IMR-90 (cell line): ENCODE measurements around the gene MYBPH. TPM values are rescaled to one million over a fixed set of nuclear protein-coding genes. Genes with fewer than 3 reads are reported as not detected.

ENCODE experiments used
- ATAC-seq: fragments of 200-7000 bp; cut with Tn5 transposase; 2 replicates; pipeline ENCODE4 v1.9.1; 2020; ENCODE audit warnings: low read depth, mild to moderate bottlenecking, moderate library complexity
- BruUV-seq: library from RNA; stranded (reverse); fragments of 400-500 nt; replicated peaks from 2 replicates; lab custom pipeline; 2021; lab: Mats Ljungman, UMichigan
- CTCF ChIA-PET: fragments of 300-600 bp; formaldehyde crosslinking; extraction: SDS; loops from one replicate; lab custom pipeline; 2021; ENCODE audit warnings: antibody characterized with exemption; lab: Yijun Ruan, JAX
- POLR2A ChIA-PET: fragments of 300-600 bp; sonication (Branson Sonifier 250); formaldehyde crosslinking; loops from one replicate; lab custom pipeline; 2022; ENCODE audit warnings: antibody characterized with exemption; ENCODE audit not compliant: unreplicated experiment; lab: Charles Lee
- DNase-seq: peaks from one replicate; pipeline ENCODE4 v3.0.0; 2013
- H2AFZ ChIP-seq: replicated peaks from 2 replicates; pipeline ENCODE3; 2013; ENCODE audit warnings: low read length, mild to moderate bottlenecking; ENCODE audit not compliant: poor library complexity
- H2AK5ac ChIP-seq: 2 replicates; pipeline ENCODE4 v1.6.1; 2013; ENCODE audit warnings: low read depth, low read length, inconsistent platforms
- H2AK9ac ChIP-seq: replicated peaks from 2 replicates; pipeline ENCODE3; 2013; ENCODE audit warnings: mild to moderate bottlenecking, low read depth, low read length, moderate library complexity; ENCODE audit not compliant: poor library complexity
- H2BK120ac ChIP-seq: 2 replicates; pipeline ENCODE4 v1.6.1; 2013; ENCODE audit warnings: low read depth, low read length, inconsistent platforms
- H2BK15ac ChIP-seq: 3 replicates; pipeline ENCODE4 v1.6.1; 2013; ENCODE audit warnings: low read depth, low read length, inconsistent platforms
- H2BK20ac ChIP-seq: 2 replicates; pipeline ENCODE4 v1.6.1; 2013; ENCODE audit warnings: low read depth, mild to moderate bottlenecking, inconsistent platforms, low read length, moderate library complexity
- H2BK5ac ChIP-seq: 2 replicates; pipeline ENCODE4 v1.6.1; 2013; ENCODE audit warnings: mild to moderate bottlenecking, low read depth, low read length, inconsistent platforms; ENCODE audit not compliant: poor library complexity, severe bottlenecking
- H3K14ac ChIP-seq: replicated peaks from 2 replicates; pipeline ENCODE4 v1.6.1; 2013; ENCODE audit warnings: low read depth, low read length, inconsistent platforms
- H3K18ac ChIP-seq: 2 replicates; pipeline ENCODE4 v1.6.1; 2013; ENCODE audit warnings: low read depth, low read length, control low read depth
- H3K23ac ChIP-seq: 2 replicates; pipeline ENCODE4 v1.6.1; 2013; ENCODE audit warnings: low read depth, low read length, inconsistent platforms
- H3K27ac ChIP-seq: 2 replicates; pipeline ENCODE4 v1.5.1; 2013; ENCODE audit warnings: mild to moderate bottlenecking, control low read depth, low read length; ENCODE audit not compliant: insufficient read depth
- H3K27me3 ChIP-seq: 2 replicates; pipeline ENCODE4 v1.6.1; 2013; ENCODE audit warnings: low read length; ENCODE audit not compliant: control insufficient read depth, insufficient read depth
- H3K36me3 ChIP-seq: 2 replicates; pipeline ENCODE4 v1.6.1; 2013; ENCODE audit warnings: low read length, mixed read lengths; ENCODE audit not compliant: control insufficient read depth, insufficient read depth
- H3K4ac ChIP-seq: 2 replicates; pipeline ENCODE4 v1.6.1; 2013; ENCODE audit warnings: low read depth, low read length, inconsistent platforms
- H3K4me1 ChIP-seq: 2 replicates; pipeline ENCODE4 v1.6.1; 2013; ENCODE audit warnings: low read length, mixed read lengths; ENCODE audit not compliant: control insufficient read depth, insufficient read depth
- H3K4me2 ChIP-seq: 2 replicates; pipeline ENCODE4 v1.6.1; 2013; ENCODE audit warnings: low read depth, mild to moderate bottlenecking, control low read depth, low read length, moderate library complexity
- H3K4me3 ChIP-seq: 2 replicates; pipeline ENCODE4 v1.5.1; 2013; ENCODE audit warnings: low read depth, mild to moderate bottlenecking, control low read depth, low read length, moderate library complexity; ENCODE audit not compliant: insufficient read depth
- H3K56ac ChIP-seq: 2 replicates; pipeline ENCODE4 v1.6.1; 2013; ENCODE audit warnings: low read length, inconsistent platforms; ENCODE audit not compliant: insufficient read depth; ENCODE audit errors: extremely low read depth
- H3K79me1 ChIP-seq, 2 experiments: 2 replicates each; pipeline ENCODE4 v1.6.1; 2013; ENCODE audit warnings: low read length in 2 of 2, inconsistent platforms in 1 of 2, low read depth in 1 of 2
- H3K9ac ChIP-seq: 2 replicates; pipeline ENCODE4 v1.6.1; 2013; ENCODE audit warnings: low read depth, low read length, control low read depth
- H3K9me1 ChIP-seq: 2 replicates; pipeline ENCODE4 v1.6.1; 2013; ENCODE audit warnings: low read length, inconsistent platforms; ENCODE audit not compliant: insufficient read depth
- H3K9me3 ChIP-seq: 2 replicates; pipeline ENCODE4 v1.6.1; 2013; ENCODE audit warnings: low read length; ENCODE audit not compliant: control insufficient read depth, insufficient read depth
- H4K20me1 ChIP-seq: 2 replicates; pipeline ENCODE4 v1.6.1; 2013; ENCODE audit warnings: low read length, inconsistent platforms; ENCODE audit not compliant: insufficient read depth
- H4K5ac ChIP-seq: 2 replicates; pipeline ENCODE4 v1.6.1; 2013; ENCODE audit warnings: mild to moderate bottlenecking, low read depth, low read length, control low read depth
- H4K8ac ChIP-seq, 2 experiments: 2 replicates each; pipeline ENCODE4 v1.6.1; 2013; ENCODE audit warnings: low read depth in 2 of 2, low read length in 2 of 2, control low read depth in 1 of 2, inconsistent platforms in 1 of 2
- H4K91ac ChIP-seq: 2 replicates; pipeline ENCODE4 v1.6.1; 2013; ENCODE audit warnings: low read depth, low read length, inconsistent platforms; ENCODE audit not compliant: insufficient read depth
- BHLHE40 ChIP-seq: fragments of 150-350 bp; IDR thresholded peaks from 2 replicates; pipeline ENCODE4 v1.6.1; 2016; ENCODE audit warnings: mild to moderate bottlenecking, low read depth, low read length
- CEBPB ChIP-seq: IDR thresholded peaks from 2 replicates; pipeline ENCODE4 v1.6.1; 2012; ENCODE audit warnings: low read depth, low read length, improper control_type of control experiment
- CHD1 ChIP-seq: IDR thresholded peaks from 2 replicates; pipeline ENCODE4 v1.6.1; 2012; ENCODE audit warnings: low read depth, low read length, improper control_type of control experiment
- CTCF ChIP-seq: conservative IDR thresholded peaks from 2 replicates; pipeline ENCODE4 v1.5.1; 2012; ENCODE audit warnings: mild to moderate bottlenecking, low read depth, low read length, improper control_type of control experiment
- FOS ChIP-seq: fragments of 150-350 bp; IDR thresholded peaks from 2 replicates; pipeline ENCODE4 v1.6.1; 2016; ENCODE audit warnings: low read depth, low read length
- MAFK ChIP-seq: IDR thresholded peaks from 2 replicates; pipeline ENCODE4 v1.6.1; 2012; ENCODE audit warnings: low read depth, low read length, improper control_type of control experiment
- MAZ ChIP-seq: IDR thresholded peaks from 2 replicates; pipeline ENCODE4 v1.6.1; 2012; ENCODE audit warnings: low read depth, mild to moderate bottlenecking, low read length, improper control_type of control experiment, moderate library complexity, borderline replicate concordance
- MXI1 ChIP-seq: IDR thresholded peaks from 2 replicates; pipeline ENCODE4 v1.6.1; 2012; ENCODE audit warnings: low read depth, mild to moderate bottlenecking, low read length, moderate library complexity, borderline replicate concordance
- NFE2L2 ChIP-seq: fragments of 150-350 bp; IDR thresholded peaks from 2 replicates; pipeline ENCODE4 v1.6.1; 2016; ENCODE audit warnings: low read depth, mild to moderate bottlenecking, low read length
- POLR2A ChIP-seq: IDR thresholded peaks from 2 replicates; pipeline ENCODE4 v1.6.1; 2012; ENCODE audit warnings: mild to moderate bottlenecking, low read depth, low read length
- RAD21 ChIP-seq: IDR thresholded peaks from 2 replicates; pipeline ENCODE4 v1.6.1; 2012; ENCODE audit warnings: low read length, improper control_type of control experiment
- RCOR1 ChIP-seq: IDR thresholded peaks from 2 replicates; pipeline ENCODE4 v1.6.1; 2012; ENCODE audit warnings: mild to moderate bottlenecking, low read length, improper control_type of control experiment; ENCODE audit not compliant: insufficient replicate concordance
- RFX5 ChIP-seq: IDR thresholded peaks from 2 replicates; pipeline ENCODE4 v1.8.0; 2012; ENCODE audit warnings: low read depth, mild to moderate bottlenecking, low read length, moderate library complexity
- SMC3 ChIP-seq: fragments of 150-350 bp; IDR thresholded peaks from 2 replicates; pipeline ENCODE4 v1.6.1; 2016; ENCODE audit warnings: low read depth, mild to moderate bottlenecking, antibody characterized with exemption, low read length, moderate library complexity
- WGBS, 2 experiments: methylation state at CpG; one replicate each; pipeline versions ENCODE4 v1.1.5 to v1.1.7; 2013; ENCODE audit warnings: missing lambda C conversion rate in 2 of 2; ENCODE audit not compliant: insufficient read length in 1 of 2; ENCODE audit errors: extremely low coverage in 2 of 2; 5-methylcytosine and 5-hydroxymethylcytosine counted together
- dilution Hi-C: fragments of 300-500 bp; cut with HindIII; formaldehyde crosslinking; loops from one replicate; pipeline ENCODE4 v1.14.3; 2018; ENCODE audit warnings: low sequenced_read_pairs; ENCODE audit not compliant: unreplicated experiment
- in situ Hi-C: fragments of 300-500 bp; cut with MboI; formaldehyde crosslinking; loops from 3 replicates; pipeline ENCODE4 v1.14.3; 2019; ENCODE audit warnings: low sequenced_read_pairs, inconsistent platforms, mixed read lengths
- intact Hi-C: fragments of 100-400 bp; cut with micrococcal nuclease; formaldehyde crosslinking; loops from 2 replicates; pipeline ENCODE4 v1.10.0; 2022
- polyA plus RNA-seq, 3 experiments: library from polyadenylated mRNA; depleted of rRNA; stranded (reverse); fragments of >200 nt; gene quantifications; 2 replicates each; pipeline ENCODE4 v1.2.3, GENCODE V29; 2012; ENCODE audit warnings: low replicate concordance in 1 of 3
- total RNA-seq: library from RNA; depleted of rRNA; stranded (reverse); fragments of >200 nt; gene quantifications from 2 replicates; pipeline ENCODE4 v1.2.3, GENCODE V29; 2012
- TF ChIP-seq, protein P1 (sequence below): fragments of 150-350 bp; IDR thresholded peaks from 2 replicates; pipeline ENCODE4 v1.6.1; 2017; ENCODE audit warnings: mild to moderate bottlenecking, antibody characterized with exemption, low read length, low read depth
- TF ChIP-seq, protein P2 (sequence below): fragments of 150-350 bp; IDR thresholded peaks from 2 replicates; pipeline ENCODE4 v1.6.1; 2016; ENCODE audit warnings: low read depth, mild to moderate bottlenecking, low read length, moderate library complexity, borderline replicate concordance

MYBPH gene
- total and polyA plus RNA-seq, 2 of the 4 experiments (the other 2 are of a cell fraction): not detected

GRCh38 chr1:203189951-203190352 is 14.3 kb upstream of the MYBPH start:
- Histone ChIP-seq H3K4me2 (no peak overlapping the region), H3K27me3 (peaks cover 20% of the 10 kb centered on the region), H4K20me1 (no peaks in the 10 kb centered on the region), H2BK120ac (no peak overlapping the region), H2AK5ac (no peak overlapping the region), H3K56ac (no peak overlapping the region), H4K91ac (no peak overlapping the region; the same call in 1 of the 2 replicates), H3K27ac (no peak overlapping the region), H4K5ac (no peak overlapping the region), H3K4ac (no peak overlapping the region), H3K36me3 (no peaks in the 10 kb centered on the region), H2BK20ac (no peak overlapping the region), H2BK5ac (no peak overlapping the region), H3K18ac (no peak overlapping the region), H3K79me1 (no peaks in the 10 kb centered on the region), H3K9me1 (no peaks in the 10 kb centered on the region), H2AK9ac (no peak overlapping the region), H3K4me1 (peaks cover 3% of the 10 kb centered on the region; the same call in 1 of the 2 replicates), H4K8ac (no peak overlapping the region), H2AFZ (no peak overlapping the region), H3K4me3 (no peak overlapping the region), H3K14ac (no peak overlapping the region), H2BK15ac (no peak overlapping the region), H3K23ac (no peak overlapping the region), H3K9ac (no peak overlapping the region), H3K9me3 (no peaks in the 10 kb centered on the region)
- DNase-seq: peak; percentile 15
- intact Hi-C loops: no loop called here
- peak; percentile 75 for ATAC-seq
- ChIA-PET CTCF (no interaction called here), POLR2A (no interaction called here)
- dilution Hi-C loops: no loop called here
- in situ Hi-C loops: no loop called here
- 47% methylated on average over 2 of the region's 7 CpGs; no CpG with 5 or more reads in 1 of the 2 experiments for WGBS, 2 experiments
- BruUV-seq: no TSS peak
- no peak for TF ChIP-seq MAFK
- no peak for TF ChIP-seq CTCF
- TF ChIP-seq MXI1: no peak
- no peak for TF ChIP-seq RAD21
- no peak for TF ChIP-seq NFE2L2
- TF ChIP-seq, protein P1, sequence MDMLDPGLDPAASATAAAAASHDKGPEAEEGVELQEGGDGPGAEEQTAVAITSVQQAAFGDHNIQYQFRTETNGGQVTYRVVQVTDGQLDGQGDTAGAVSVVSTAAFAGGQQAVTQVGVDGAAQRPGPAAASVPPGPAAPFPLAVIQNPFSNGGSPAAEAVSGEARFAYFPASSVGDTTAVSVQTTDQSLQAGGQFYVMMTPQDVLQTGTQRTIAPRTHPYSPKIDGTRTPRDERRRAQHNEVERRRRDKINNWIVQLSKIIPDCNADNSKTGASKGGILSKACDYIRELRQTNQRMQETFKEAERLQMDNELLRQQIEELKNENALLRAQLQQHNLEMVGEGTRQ: no peak
- TF ChIP-seq POLR2A: no peak
- TF ChIP-seq CEBPB: no peak
- TF ChIP-seq, protein P2, sequence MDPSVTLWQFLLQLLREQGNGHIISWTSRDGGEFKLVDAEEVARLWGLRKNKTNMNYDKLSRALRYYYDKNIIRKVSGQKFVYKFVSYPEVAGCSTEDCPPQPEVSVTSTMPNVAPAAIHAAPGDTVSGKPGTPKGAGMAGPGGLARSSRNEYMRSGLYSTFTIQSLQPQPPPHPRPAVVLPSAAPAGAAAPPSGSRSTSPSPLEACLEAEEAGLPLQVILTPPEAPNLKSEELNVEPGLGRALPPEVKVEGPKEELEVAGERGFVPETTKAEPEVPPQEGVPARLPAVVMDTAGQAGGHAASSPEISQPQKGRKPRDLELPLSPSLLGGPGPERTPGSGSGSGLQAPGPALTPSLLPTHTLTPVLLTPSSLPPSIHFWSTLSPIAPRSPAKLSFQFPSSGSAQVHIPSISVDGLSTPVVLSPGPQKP: no peak
- TF ChIP-seq RFX5: no peak
- TF ChIP-seq RCOR1: no peak
- no peak for TF ChIP-seq SMC3
- no peak for TF ChIP-seq FOS
- TF ChIP-seq CHD1: no peak
- no peak for TF ChIP-seq MAZ
- TF ChIP-seq BHLHE40: no peak
